ENCODE measurements around the gene HBG2. TPM values are rescaled to one million over a fixed set of nuclear protein-coding genes. Genes with fewer than 3 reads are reported as not detected.

The HBG2 gene
- total and polyA plus RNA-seq, 8 donors, result 10.6 TPM; not detected in 7

- intact Hi-C loops (cut with DNase I), result no loop called here
- H3K4me3 ChIP-seq, result no peak overlapping the region
- TF ChIP-seq CTCF (IDR thresholded peaks at IDR 0.05), result no peak
- no peaks in the 10 kb centered on the region for H3K36me3 ChIP-seq
- no peaks in the 10 kb centered on the region for H3K4me1 ChIP-seq
- no peak for FAIRE-seq
- WGBS, 2 donors, result 63 to 74% methylated on average over 2 of the region's 2 CpGs
- no peaks in the 10 kb centered on the region for H3K27me3 ChIP-seq
- no peak for DNase-seq
- no peaks in the 10 kb centered on the region for H3K9me3 ChIP-seq
- ATAC-seq, result no peak
- H3K27ac ChIP-seq, result no peak overlapping the region
These were observed 22.1 kb upstream of the HBG2 start for GRCh38 chr11:5276697-5277096.

DNA sequence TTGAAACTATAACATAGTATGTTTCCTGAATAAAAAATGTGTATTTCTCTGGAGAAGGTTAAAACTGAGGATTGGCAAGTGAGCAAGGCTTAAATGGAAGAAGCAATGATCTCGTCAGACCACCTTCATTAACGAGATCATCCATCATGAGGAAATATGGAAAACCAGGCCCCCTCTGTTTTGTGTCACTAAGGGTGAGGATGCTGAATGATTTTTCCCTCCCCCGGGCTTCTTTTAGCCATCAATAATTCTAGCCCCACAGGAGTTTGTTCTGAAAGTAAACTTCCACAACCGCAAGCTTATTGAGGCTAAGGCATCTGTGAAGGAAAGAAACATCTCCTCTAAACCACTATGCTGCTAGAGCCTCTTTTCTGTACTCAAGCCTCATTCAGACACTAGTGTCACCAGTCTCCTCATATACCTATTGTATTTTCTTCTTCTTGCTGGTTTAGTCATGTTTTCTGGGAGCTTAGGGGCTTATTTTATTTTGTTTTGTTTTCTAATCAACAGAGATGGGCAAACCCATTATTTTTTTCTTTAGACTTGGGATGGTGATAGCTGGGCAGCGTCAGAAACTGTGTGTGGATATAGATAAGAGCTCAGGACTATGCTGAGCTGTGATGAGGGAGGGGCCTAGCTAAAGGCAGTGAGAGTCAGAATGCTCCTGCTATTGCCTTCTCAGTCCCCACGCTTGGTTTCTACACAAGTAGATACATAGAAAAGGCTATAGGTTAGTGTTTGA, 21.0 kb upstream of the HBG2 start:
- Histone ChIP-seq H3K4me3 (no peak overlapping the region), H3K27me3 (no peaks in the 10 kb centered on the region), H3K27ac (no peak overlapping the region), H3K4me1 (no peaks in the 10 kb centered on the region), H3K9me3 (no peaks in the 10 kb centered on the region), H3K36me3 (no peaks in the 10 kb centered on the region)
- no peak for TF ChIP-seq CTCF (IDR thresholded peaks at IDR 0.05)
- DNase-seq (no peak), FAIRE-seq (no peak), ATAC-seq (no peak)
- intact Hi-C loops (cut with DNase I), result no loop called here
- WGBS, 2 donors, result 59 to 69% methylated on average over 6 of the region's 6 CpGs

DNA sequence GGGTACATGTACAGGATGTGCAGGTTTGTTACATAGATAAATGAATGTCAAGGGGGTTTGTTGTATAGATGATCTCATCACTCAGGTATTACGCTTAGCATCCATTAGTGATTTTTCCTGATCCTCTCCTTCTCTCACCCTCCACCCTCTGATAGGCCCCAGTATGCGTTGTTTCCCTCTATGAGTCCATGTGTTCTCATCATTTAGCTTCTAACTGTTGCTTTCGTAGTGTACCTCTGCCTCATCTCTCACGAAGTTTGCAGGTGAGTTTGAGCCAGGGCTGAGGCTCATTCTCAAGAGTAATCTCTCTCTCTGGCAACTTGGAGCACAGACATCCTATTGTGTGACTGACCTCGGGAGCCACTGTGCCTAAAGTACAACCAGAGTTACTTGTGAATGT, 19.8 kb upstream of the HBG2 start:
- TF ChIP-seq CTCF (IDR thresholded peaks at IDR 0.05), result no peak
- no peak for DNase-seq
- intact Hi-C loops (cut with DNase I), result no loop called here
- Histone ChIP-seq H3K4me3 (no peak overlapping the region), H3K27me3 (no peaks in the 10 kb centered on the region), H3K27ac (no peak overlapping the region), H3K4me1 (no peaks in the 10 kb centered on the region), H3K36me3 (no peaks in the 10 kb centered on the region), H3K9me3 (no peaks in the 10 kb centered on the region)
- ATAC-seq, result no peak
- 53 to 55% methylated on average over 5 of the region's 5 CpGs for WGBS, 2 donors
- FAIRE-seq, result no peak

- no peak for DNase-seq
- 62 to 70% methylated on average over 4 of the region's 4 CpGs for WGBS, 2 donors
- Histone ChIP-seq H3K36me3 (no peaks in the 10 kb centered on the region), H3K4me1 (no peaks in the 10 kb centered on the region), H3K27ac (no peak overlapping the region), H3K27me3 (no peaks in the 10 kb centered on the region), H3K4me3 (no peak overlapping the region), H3K9me3 (no peaks in the 10 kb centered on the region)
- intact Hi-C loops (cut with DNase I), result no loop called here
- no peak for TF ChIP-seq CTCF (IDR thresholded peaks at IDR 0.05)
- FAIRE-seq, result no peak
- no peak for ATAC-seq
These were observed 17.9 kb upstream of the HBG2 start for GRCh38 chr11:5272395-5273017.

DNA sequence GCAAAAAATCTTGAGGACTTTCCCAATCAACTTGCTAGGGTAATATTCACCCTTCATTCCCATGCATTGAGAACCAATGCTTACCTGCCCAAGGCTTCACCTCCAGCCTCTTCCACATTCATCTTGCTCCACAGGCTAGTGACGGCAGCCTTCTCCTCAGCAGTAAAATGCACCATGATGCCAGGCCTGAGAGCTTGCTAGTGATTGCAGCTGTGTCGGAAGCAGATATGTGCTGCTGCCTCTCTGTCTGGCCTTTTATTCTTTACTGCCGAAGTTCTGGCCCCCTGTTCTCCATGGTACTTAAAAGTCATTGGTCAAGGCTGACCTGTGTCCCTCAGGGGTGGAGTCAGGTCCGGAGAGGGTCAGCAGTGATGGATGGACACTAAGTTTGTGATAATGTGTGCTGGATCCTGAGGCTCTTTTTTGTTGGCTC, 15.2 kb upstream of the HBG2 start, which contains the start of gene HBE1:
TSS of gene HBE1 (minus strand) at position 231 of the 433 bp plus-strand sequence. CDS start at position 176, 55 bp downstream.
- FAIRE-seq (no peak), ATAC-seq (no peak), DNase-seq (no peak)
- intact Hi-C loops (cut with DNase I), result no loop called here
- H3K4me1 ChIP-seq, result no peaks in the 10 kb centered on the region
- no peaks in the 10 kb centered on the region for H3K27me3 ChIP-seq
- TF ChIP-seq CTCF (IDR thresholded peaks at IDR 0.05), result no peak
- H3K36me3 ChIP-seq, result no peaks in the 10 kb centered on the region
- no peak within 1 kb of the TSS for H3K27ac ChIP-seq
- no peaks in the 10 kb centered on the region for H3K9me3 ChIP-seq
- no peak within 1 kb of the TSS for H3K4me3 ChIP-seq
- WGBS, 2 donors, result 59 to 60% methylated on average over 4 of the region's 4 CpGs
